HEK293T (cell line): ENCODE data around the gene MARS1.

ENCODE experiments used
- ARNT ChIP-seq: fragments of 450-650 bp; IDR thresholded peaks from 2 replicates; pipeline ENCODE4 v1.6.1; 2017; ENCODE audit warnings: mild to moderate bottlenecking
- BHLHE40 ChIP-seq: fragments of 450-650 bp; IDR thresholded peaks from 2 replicates; pipeline ENCODE4 v1.6.1; 2016; ENCODE audit warnings: mild to moderate bottlenecking, moderate library complexity, borderline replicate concordance
- FOXK2 ChIP-seq: fragments of 450-650 bp; IDR thresholded peaks from 2 replicates; pipeline ENCODE4 v1.6.1; 2016; ENCODE audit warnings: mild to moderate bottlenecking

DNA sequence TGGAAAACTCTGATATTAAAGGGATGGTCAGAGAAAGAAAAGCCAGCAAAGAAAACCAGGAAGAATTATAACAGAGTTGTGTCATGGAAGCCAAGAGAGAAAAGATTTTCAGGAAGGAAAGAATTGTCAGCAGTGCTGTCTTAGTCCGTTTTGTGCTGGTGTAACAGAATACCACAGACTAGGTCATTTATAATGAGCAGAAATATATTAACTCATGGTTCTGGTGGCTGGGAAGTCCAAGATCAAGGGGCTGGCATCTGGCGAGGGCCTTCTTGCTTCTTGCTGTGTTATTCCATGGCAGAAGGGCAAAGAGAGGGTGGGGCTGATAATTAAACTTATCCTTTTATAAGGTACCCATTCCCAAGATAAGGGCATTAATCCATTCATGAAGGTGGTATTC is 39.2 kb upstream of the MARS1 start:
- TF ChIP-seq FOXK2 (no peak), BHLHE40 (no peak), ARNT (no peak)
